NCI-H82 treated with DMSO at 0.1 percent for 48 hours (cell line): Measurements from ENCODE around the gene TMEM269.
A peak's percentile ranks its signal among the peaks of the same experiment; 100 is the strongest.

Experiments
- DNase-seq: peaks from one replicate; lab custom pipeline; 2025; ENCODE audit not compliant: unreplicated experiment; lab: John Stamatoyannopoulos, UW

Gene TMEM269, protein sequence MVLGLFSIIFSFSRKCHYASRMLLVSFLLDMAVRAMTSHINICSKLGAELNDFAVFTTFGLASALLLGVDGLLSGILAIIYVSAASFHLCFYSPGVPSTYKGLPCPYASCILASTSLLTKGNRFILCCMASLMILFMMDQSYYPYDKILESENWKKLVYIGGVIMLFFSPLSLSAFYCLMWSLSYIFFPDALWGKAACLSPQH

DNA sequence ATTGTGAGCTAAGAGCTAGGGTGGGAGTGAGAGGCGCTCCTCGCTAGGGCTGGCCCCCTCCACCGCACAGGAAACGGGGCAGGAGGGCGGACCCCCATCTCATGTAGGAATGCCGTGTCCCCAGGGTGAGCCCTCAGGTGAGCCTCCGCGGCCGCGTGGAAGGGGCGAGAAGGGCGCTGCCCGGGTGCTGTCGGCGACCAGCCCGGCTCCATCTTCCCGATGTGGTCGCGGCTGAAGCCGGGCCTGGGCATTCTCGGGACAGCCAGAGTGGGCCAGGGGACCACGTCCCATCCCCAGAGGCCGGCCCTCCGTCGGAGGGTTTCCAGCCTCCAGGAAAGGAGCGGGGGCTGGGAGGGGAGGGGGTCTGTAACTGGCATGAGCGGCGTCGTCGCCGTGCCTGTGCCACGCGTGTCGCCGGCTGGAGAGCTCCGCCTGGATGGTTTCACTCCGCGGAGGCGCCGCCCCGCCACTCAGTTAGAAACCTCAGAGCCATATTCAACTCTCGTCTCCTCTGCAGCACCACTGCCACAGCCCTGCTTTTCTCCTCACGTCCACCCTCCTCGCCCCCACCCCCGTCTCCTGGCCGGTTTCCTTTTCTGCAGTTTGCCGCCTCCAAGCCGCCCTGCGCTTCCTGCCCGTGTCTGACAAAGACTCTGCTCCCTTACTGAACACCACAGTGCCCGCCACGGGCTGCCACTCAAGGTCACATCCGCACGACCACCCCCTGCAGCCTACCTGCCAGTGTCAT lies at the start of gene TMEM269:
Gene TMEM269, plus strand, starts transcription at position 46 of the 748 bp plus-strand sequence. CDS start 4,903 bp downstream, outside the sequence.
- no peak for DNase-seq

DNA sequence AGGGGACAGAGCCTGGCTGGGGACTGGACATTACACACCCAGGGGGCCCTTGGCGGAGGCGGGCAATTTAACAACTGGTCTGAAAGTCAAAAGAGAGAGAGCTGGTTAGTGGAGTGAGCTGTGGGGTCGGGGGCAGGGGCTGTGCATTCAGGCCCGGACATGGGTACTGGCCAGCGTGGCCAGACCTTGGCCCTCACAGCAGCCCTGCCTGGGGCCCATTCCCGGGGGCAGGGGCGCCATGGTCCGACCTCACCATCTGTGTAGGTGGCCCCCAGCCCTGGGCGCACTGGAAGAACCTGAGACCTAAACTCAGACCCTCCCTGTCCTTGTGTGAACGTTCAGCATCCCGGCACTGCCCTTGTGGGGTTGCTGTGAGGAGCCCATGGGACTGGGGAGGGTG lies 49.7 kb upstream of the TMEM269 start:
- DNase-seq: no peak

DNA sequence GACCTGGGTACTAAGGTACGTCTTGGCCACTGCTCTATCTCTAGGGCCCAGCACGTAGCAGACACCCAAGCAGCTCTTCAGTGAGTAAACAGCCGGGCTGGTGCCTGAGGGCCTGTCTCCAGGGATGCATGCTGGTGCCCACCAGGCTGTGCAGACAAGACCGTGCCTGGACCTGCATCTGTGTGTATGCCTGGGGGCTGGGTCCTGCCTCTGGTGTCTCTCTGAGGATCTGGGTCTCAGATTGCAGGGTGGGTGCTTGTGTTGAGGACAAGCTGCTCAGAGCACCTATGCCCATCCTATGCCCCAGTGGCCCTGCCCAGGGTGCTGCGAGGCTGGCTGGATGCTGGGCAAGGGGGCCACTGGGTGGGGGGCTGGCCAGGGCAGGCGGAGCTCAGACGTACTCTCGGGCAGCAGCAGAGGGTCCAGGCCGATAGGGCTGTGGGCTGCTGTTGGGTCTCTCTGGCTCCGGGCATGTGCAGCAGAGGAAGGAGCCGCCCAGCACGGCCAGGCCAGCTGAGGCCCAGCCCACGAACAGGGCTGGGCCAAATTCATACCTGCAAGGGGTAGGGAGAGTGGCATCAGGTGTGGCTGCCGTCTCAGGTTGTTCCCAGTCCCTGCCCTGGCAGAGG lies 49.2 kb upstream of the TMEM269 start:
- no peak for DNase-seq

DNA sequence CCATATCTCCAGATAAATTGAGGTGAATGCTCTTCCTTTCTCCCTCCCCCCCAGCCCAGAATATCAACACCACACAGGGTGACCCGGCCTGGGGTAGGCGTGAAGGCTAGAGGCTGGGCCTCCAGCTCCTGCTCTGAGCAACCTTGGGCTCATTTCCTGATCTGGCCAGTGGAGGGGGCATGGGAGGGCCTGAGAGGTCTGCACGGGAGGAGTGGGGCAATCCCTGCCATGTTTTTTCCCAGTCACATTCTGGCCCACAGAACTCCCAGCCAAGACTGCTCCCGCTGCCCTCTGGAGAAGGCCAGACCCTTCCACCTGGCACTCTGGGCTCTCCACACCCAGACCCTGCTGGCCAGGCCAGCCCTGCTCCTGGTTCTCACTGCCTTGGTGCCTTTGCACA lies 48.6 kb upstream of the TMEM269 start:
- DNase-seq: no peak

DNA sequence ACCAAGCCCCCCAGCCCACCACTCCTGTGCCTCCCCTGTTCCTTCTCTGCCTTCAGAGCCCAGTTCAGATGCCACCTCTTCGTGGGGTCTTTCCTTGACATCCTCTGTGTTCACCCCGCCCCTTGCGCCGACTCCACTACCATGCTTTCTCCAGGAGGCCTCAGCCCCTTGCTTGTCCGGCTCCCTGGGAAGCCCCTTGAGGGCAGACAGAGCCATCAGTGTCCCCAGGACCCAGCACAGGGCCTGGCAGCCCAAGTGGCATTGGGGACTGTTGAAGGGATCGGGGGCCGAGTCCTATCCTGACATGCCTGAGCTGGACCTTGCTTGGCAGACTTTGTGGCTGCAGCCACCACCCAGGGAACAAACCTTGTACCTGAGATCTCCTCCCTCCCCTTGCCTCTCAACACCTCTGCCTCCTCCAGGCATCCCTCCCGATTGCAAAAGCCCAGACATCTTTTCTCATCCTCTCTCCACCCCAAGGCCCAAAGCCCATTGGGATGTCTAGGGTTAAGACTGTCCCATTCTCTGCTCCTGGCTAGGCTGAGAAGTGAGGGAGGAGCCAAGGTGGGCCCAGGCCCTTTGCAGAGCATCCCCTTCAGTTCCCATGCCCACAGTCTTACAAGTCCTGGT lies 48.1 kb upstream of the TMEM269 start:
- no peak for DNase-seq

DNA sequence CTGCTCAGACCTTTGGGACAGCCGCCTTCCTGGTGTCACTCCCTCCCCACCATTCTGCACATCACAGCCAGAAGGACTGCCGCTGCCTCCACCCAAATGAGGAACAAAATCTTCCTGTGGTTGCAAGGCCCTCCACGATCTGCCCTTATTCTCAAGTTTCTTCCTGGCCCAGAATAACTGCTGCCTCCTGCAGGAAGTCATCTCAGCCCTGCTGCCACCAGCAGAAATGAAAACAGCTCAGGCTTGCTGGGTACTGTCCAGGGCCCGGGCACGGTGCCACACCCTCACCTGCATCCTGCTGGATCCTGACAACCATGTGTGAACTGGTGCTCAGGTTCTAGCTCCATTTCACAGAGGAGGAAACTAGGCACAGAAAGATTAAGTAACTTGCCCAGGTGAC lies 47.5 kb upstream of the TMEM269 start:
- no peak for DNase-seq

DNA sequence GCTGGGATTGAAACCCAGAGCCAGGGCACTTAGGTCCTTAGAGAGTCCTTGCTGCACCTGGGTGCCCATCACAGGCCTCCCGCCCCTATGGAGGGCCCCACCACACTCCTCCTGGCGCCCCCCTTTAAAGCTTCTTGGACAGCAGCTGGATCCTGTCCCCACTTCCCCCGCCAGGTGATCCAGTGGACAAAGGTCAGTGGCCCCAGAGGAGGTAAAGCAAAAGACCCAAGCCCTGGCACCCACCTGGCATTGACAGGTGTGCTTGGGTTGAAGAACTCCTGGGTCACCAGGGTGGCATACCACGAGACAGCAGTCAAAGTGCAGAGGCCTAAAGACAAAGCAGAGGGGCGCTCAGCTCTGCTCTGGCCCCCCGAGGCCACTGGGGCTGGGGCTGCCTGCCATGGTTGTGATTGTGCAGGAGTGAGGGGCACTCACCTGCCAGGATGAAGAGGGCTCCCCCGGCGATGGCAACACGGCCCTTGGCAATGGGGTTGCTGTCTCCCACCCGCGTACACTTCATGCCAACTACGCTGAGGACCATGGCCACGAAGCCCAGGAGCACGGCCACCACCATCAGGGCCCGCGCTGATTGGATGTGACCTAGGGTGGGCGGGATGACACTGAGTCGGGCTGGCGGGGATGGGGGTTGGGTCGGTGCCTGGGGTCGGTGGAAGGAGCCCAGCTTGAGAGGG lies 46.7 kb upstream of the TMEM269 start:
- no peak for DNase-seq

DNA sequence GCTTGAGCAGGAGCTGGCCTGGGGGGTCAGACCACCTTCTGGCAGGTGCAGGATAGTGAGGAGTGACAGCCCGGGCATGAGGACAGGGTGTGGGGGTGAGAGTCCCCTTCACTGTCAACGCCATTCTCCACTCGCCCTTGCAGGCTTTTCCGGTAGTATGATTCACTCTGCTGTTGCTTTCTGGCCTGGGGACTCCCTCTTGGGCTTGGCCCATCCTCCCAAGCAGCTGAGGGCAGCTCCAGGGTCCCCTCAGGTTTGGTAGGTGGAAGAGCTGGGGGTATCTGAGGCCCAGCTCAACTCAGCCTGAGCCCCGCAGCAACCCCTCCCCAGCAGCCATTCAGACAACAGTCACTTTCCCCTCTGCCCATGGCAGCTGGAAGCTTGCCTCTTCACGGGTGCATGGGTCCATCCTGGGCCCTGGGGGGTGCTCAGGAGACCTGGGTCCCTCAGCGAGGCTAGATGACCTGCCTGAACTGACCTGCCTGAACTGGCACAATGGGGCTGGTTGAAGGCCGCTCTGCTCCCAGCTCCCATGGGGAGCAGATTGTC lies 46.0 kb upstream of the TMEM269 start:
- no peak for DNase-seq

DNA sequence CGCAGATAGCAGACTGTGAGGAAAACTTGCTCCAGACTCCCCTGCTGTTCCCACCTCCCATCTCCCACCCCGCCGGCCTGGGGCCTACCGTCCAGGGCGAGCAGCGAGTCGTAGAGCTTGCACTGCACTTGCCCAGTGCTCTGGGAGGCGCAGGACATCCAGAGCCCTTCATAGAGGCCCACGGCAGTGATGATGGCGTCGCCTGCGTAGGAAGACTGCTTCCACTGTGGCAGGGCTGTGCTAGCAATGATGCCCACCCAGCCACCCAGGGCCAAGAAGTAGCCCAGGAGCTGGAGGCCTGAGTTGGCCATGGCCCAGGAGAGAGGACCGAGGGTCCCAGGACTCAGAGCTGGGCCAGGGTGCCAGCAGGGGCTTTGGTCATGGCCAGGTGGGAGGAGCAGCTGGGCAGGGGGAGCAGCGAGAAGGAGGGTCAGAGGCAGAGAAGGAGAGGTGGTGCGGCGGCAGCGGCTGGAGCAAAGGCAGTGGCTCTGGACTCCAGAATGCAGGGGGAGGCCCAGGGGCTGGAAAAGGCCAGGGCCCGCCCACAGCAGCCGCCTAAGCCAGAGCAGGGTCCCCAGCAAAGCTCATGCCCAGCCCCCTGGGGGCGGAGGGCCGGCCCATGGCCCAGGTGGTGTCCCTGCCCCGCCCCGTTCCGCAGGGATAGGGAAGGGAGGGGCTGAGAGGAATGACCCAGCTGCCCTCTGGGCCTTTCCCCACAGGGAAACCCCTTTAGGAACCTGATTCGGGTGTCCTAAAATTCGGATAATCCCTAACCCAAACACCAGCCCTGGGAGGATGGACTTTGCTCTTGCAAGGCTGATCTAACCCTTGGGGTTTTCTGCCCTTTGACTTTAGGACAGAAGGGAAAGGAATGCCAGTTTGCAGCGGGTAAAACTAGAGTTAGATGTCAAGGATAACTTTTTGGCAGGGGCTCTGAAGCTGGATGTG lies 44.8 kb upstream of the TMEM269 start, which contains the start of gene CLDN19:
Gene CLDN19, minus strand, starts transcription at position 484 of the 948 bp plus-strand sequence. Its CDS starts 173 bp downstream, at position 311.
- peak; percentile 79 for DNase-seq

DNA sequence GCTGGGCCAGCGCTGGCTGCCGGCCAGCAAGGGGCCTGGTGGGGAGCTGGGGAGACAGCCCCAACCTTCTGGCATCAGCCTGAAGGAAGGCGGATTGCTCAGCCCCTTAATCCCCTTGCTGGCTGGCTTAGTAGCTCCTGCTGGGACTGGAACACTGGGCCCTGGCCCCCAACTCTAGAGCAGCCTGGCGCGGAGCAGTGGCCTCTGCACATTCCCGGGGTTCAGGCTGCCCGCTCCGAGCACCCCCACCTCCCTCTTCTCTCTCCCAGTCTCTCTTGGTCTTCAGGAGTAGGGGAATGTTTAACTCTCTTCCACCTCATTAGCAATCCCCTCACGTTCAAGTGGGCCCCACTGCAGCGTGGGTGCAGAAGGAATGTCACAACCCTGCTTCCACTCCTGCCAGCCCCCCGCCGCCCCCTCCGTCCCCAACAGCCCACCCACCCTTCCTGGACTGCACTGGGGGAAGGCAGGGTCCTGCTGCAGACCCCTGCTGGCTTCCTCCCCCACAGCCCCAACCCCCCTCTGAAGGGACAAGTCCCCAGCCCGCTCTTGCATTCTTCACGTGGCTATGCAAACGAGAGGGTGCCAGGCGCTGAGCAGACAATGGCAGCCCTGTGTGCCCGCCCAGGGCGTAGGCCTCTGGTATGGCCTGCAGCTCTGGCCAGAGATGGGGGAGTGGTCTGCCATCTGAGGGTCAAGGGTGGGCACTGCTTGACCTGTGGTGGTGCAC lies 43.8 kb upstream of the TMEM269 start:
- DNase-seq: peak; percentile 33

DNA sequence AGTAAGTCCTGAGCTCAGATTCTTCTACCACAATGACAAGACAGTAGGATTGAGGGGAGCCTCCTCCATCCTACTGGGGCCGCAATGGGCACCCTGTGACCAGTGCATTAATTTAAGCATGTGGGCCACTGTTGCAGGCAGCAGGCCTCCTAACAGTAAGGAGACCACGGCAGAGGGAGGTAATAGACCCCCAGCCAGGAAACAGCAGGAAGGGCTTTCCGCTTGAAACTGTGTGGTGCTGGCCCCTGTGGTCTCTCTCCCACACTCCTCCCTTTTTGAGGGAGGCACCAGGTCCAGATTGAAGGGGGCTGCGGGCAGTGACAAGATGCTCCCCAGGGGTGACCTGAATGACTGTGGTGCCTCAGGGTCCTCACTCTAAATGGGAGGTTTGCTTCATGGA lies 43.1 kb upstream of the TMEM269 start:
- DNase-seq: no peak

DNA sequence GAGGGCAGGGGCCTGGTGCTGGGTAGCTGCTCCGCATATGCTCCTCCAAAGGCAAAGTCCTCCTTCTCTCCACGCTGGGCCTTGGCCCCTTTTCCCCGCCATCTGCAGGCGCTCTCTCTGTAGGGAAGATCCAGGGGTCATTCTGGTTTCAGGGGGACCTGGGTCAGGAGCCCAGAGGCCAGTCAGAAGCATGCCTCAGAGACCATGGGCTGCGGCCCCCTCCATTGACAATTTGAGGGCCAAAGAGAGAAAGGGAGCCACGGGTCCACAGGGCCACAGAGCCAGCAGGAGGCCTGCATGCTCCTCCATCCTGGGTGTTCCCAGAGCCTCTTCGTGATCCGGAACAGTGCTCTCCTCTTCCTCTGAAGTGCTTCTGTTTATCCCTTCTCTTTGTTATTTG lies 42.6 kb upstream of the TMEM269 start:
- DNase-seq: no peak

DNA sequence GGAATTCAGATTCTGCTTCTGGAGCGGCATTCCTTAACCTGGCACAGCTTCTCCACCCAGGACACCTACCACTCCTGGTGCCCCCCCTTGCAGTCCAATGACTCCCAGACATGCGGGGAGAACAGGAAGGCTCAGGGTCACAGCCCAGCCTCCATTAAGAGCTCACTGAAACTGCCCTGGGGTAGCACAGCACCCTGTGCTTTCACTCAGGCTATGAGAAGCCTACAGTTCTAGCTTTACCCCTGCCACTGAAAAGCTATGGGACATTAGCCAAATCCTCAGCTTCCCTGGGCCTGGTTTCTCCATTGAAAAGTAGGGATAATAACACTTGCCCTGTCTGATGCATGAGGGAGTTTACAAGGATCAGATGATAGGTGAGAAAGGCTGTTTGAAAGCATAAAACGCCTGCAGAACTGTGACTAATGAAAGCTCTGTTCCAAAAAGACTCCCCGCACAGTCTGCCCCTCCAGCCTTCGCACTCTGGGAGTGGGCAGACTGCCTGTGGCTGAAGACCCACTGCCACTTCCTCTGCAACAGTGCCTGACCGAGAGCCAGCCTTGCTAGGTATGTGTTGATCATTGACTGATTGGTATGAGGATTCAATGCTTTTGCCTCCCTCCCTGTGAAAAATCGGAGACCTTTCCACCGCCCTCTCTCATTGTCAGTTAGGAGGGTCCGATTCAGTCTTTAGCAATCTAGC lies 42.0 kb upstream of the TMEM269 start:
- DNase-seq: no peak

DNA sequence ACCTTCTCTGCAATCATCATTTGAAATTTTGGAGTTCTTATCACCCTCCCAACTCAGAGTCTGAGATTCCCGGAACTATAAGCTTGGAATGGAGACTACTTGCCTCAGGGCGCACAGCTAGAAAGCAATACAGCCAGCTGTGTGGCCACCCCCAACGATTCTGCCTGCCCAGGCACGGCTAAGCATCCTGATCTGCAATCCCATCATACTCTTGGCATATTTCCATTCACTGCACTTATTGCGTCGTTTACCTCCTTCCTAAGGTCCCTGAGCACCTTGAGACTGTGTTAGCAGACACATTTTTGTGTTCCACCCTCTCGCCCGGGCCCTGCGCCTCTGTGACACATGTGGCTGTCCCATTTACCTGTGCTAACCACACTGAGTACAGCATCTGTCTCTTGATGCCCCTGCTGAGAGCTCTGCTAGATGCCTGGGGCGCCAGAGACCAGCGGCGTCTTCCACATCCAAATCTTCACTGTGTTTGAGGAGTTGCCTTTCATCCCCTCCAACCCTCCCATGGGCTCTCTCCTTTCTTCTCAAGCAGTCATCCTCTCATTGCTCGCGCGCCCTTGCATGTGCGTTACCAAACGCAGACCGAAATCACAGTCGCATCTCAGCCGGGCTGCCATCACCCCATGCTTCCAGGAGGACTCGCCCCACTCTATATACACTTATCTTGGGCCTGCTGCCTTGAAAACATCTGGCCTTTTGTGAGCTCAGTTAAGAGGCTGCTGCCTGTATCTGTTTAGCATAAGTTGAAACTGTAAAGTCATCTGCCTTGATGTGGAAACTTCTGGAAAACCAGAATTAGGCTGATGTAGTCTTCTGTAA lies 41.3 kb upstream of the TMEM269 start:
- no peak for DNase-seq

DNA sequence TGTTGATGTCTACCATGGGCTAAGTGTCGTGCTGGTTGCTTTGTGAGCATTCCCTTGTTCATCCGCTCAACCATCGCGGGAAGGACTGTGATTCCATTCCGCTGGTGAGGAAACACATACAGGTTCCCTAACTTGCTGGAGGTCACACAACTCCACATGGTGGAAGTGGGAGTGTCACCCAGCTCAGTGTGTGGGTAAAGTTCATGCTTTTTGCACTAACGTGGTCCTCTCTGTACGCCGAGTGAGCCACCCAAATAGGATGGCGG lies 40.7 kb upstream of the TMEM269 start:
- DNase-seq: no peak

DNA sequence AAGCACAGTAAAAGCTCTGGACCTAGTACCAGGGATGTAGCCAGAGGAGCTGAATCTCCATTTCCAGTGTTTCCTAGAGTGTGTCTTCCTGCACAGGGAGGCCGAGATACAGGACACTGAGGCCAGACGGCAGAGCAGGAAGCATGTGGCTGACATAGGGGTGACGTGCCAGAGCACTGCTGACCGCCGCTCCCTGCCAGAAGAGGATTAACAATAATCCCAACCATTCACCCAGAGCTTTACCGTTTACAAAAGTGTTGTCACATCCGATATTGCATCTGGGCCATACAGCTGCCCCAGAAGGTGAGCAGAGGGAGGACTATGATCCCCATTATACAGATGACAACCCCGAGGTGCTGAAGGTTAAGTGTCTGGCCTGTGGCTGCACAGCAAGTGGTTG lies 38.9 kb upstream of the TMEM269 start:
- peak; percentile 87 for DNase-seq

DNA sequence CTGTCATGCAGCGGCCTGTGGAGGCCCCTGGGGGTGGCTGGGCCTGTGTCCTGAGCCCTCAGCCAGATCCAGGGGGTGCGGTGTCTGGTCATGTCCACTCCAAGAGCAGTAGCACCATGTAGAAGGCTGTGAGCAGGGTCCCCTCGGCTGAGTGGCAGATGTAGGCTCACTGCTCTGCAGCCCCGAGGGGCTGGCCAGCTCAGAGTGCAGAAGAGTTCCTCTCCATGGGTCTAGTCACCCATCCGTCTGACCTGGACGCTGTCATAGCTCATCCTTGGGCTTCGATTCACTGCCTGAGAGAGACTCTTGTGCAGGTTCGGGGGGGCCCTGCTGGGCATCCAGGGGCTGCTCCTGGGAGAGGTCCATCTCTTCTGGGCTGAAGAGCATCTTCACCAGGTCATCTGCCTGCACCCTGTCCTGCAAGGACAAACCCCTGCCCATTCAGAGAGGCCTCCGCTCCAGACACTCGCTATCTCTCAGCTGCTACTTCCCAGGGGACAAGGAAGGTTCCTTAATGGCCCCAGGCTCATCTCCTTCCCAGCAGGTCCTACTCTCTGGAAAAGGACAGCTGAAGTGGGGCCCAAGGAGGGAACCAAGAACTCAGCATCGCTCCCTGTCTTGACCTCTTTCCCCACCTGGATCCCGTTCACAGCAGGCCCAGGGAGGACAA lies 38.2 kb upstream of the TMEM269 start:
- no peak for DNase-seq
